ENCODE data around the gene SSR2.

Gene SSR2

DNA sequence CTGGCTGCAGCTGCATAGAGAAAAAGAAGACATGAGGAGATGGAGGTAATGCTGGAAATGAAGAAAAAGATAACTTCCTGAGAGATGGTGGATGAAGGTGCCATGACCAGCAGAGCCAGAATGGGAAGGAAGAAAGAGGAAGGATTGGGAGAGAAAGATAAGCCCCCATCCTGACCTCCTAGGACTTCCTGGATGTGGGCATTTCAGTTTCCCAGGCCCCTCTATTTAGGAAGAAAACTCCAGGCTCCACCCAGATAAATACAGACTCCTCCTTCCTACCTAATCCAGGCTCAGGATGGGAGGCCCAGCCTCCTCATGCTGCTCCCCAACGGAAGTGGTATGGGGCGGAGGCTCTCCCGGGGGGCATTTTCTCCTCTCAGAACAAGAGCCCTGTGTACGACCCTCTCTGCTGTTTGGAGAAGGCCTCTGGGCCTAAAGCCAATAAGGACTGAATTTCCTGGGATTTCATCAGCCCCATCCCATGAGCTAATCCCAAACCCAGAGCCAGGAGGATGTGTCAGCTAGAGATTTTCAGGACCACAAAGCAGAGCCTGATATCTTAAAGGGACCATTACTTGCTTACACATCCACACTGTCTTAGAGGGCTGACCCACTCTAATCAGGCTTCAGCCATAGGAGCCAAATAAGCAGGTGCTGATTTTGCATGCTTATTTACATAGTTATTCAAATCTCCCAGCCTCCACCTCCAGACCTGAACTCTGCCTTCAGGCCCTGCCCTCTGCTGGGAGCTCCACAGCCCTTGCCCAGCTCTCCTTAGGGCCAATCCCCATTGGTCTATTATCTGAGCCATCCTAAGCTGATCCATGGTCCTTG, 37.3 kb downstream of the SSR2 start:
- Histone ChIP-seq H3K79me2 (ENCODE audit: control insufficient read depth, low read length) (peaks cover 30% of the 10 kb centered on the region), H3K36me3 (ENCODE audit: control insufficient read depth, low read length) (peaks cover 11% of the 10 kb centered on the region), H3K9me3 (ENCODE audit: control insufficient read depth, insufficient read depth, low read length) (no peaks in the 10 kb centered on the region), H3F3A (ENCODE audit: control insufficient read depth, insufficient read depth) (peaks cover 20% of the 10 kb centered on the region), H3K27ac (ENCODE audit: low read depth, low read length) (peak overlapping the region; percentile 89), H3K4me3 (ENCODE audit: low read length) (peak overlapping the region; percentile 41), H3K4me1 (ENCODE audit: control insufficient read depth, low read length) (peaks cover 58% of the 10 kb centered on the region), H4K20me1 (ENCODE audit: control insufficient read depth, insufficient read depth, low read depth, low read length) (no peaks in the 10 kb centered on the region), H3K27me3 (ENCODE audit: control insufficient read depth, low read length) (no peaks in the 10 kb centered on the region), H3K4me2 (ENCODE audit: low read length) (peak overlapping the region; percentile 99), H3K9me2 (replicated peaks; ENCODE audit: control insufficient read depth, low read length) (no peaks in the 10 kb centered on the region)
- TF ChIP-seq EZH2phosphoT487 (IDR thresholded peaks at IDR 0.05; ENCODE audit: borderline replicate concordance, low read length): no peak
- TF ChIP-seq, protein P1, sequence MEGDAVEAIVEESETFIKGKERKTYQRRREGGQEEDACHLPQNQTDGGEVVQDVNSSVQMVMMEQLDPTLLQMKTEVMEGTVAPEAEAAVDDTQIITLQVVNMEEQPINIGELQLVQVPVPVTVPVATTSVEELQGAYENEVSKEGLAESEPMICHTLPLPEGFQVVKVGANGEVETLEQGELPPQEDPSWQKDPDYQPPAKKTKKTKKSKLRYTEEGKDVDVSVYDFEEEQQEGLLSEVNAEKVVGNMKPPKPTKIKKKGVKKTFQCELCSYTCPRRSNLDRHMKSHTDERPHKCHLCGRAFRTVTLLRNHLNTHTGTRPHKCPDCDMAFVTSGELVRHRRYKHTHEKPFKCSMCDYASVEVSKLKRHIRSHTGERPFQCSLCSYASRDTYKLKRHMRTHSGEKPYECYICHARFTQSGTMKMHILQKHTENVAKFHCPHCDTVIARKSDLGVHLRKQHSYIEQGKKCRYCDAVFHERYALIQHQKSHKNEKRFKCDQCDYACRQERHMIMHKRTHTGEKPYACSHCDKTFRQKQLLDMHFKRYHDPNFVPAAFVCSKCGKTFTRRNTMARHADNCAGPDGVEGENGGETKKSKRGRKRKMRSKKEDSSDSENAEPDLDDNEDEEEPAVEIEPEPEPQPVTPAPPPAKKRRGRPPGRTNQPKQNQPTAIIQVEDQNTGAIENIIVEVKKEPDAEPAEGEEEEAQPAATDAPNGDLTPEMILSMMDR (IDR thresholded peaks at IDR 0.05; ENCODE audit: low read depth, low read length, poor library complexity, severe bottlenecking): peak; percentile 52

DNA sequence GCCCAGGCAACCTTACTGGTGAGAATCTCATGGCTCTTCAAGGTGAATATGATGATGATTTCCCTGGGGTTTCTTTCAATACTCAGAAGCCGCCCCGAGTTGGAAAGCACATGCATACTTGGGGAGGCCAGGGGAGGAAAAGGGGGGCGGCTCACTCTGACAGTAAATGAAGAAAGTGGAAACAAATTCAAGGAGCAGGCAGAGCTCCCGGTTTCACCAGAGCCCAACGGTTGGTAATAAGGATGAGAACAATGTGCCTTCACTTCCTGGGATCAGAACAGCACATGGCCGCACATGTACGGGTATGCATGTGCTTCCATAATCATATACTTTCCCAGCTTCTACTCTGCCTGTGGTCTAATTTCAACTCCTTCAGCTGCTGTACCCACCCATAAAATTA, 38.6 kb downstream of the SSR2 start:
- H3K36me3 ChIP-seq (ENCODE audit: control insufficient read depth, low read length): peaks cover 23% of the 10 kb centered on the region
- H3K9me3 ChIP-seq (ENCODE audit: control insufficient read depth, insufficient read depth, low read length): no peaks in the 10 kb centered on the region
- H3K27ac ChIP-seq (ENCODE audit: low read depth, low read length): peak overlapping the region; percentile 89
- H4K20me1 ChIP-seq (ENCODE audit: control insufficient read depth, insufficient read depth, low read depth, low read length): no peaks in the 10 kb centered on the region
- H3K79me2 ChIP-seq (ENCODE audit: control insufficient read depth, low read length): peaks cover 43% of the 10 kb centered on the region
- H3K4me1 ChIP-seq (ENCODE audit: control insufficient read depth, low read length): peaks cover 60% of the 10 kb centered on the region
- peak overlapping the region; percentile 81 for H3K4me3 ChIP-seq (ENCODE audit: low read length)
- H3K27me3 ChIP-seq (ENCODE audit: control insufficient read depth, low read length): no peaks in the 10 kb centered on the region
- H3K9me2 ChIP-seq (replicated peaks; ENCODE audit: control insufficient read depth, low read length): no peaks in the 10 kb centered on the region
- peak overlapping the region; percentile 99 for H3K4me2 ChIP-seq (ENCODE audit: low read length)
- H3F3A ChIP-seq (ENCODE audit: control insufficient read depth, insufficient read depth): peaks cover 20% of the 10 kb centered on the region
- no peak for TF ChIP-seq EZH2phosphoT487 (IDR thresholded peaks at IDR 0.05; ENCODE audit: borderline replicate concordance, low read length)
- TF ChIP-seq, protein P1 (IDR thresholded peaks at IDR 0.05; ENCODE audit: low read depth, low read length, poor library complexity, severe bottlenecking): no peak

DNA sequence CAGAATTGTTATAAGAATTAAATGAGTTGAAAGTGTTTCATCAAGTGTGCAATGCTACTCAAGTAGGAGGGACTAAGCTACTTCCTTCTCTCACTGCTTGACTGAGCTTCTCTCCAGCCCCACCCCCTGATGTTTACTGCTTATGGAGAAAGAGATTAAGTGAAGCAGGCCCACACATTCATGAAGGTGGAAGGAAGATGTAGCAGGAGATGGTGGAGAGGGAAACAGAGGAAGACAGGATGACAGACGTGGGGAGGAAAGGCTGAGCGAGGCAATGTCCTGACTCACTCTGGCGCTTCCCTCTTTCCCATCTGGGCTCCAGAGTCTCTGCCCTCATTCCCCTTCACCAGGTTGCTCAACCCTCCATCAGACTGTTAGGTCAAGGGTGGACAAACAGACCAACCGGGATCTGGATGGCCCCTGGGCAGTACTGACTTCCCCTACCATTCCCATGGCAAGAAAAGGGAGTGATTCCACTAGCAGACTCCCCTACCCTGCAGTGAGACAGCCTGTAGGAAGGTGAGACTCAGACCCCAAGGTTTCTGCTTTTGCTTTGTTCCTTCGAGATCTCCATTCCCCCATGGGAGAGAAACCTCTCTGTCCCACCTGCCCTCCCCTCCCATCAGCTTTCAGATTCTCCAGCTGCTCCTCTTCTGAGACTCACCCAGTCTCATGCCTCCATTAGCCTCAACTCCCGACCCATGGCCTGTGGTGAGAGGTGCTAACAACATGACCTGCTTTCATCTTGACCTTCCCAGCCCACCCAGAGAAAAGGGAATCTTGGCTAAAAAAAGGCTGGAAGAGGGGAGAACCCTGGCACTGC, 39.3 kb downstream of the SSR2 start:
- Histone ChIP-seq H3K79me2 (ENCODE audit: control insufficient read depth, low read length) (peaks cover 50% of the 10 kb centered on the region), H3K4me3 (ENCODE audit: low read length) (peak overlapping the region; percentile 81), H3K9me3 (ENCODE audit: control insufficient read depth, insufficient read depth, low read length) (no peaks in the 10 kb centered on the region), H3K36me3 (ENCODE audit: control insufficient read depth, low read length) (peaks cover 27% of the 10 kb centered on the region), H3K4me2 (ENCODE audit: low read length) (peak overlapping the region; percentile 99), H4K20me1 (ENCODE audit: control insufficient read depth, insufficient read depth, low read depth, low read length) (no peaks in the 10 kb centered on the region), H3K27me3 (ENCODE audit: control insufficient read depth, low read length) (no peaks in the 10 kb centered on the region), H3F3A (ENCODE audit: control insufficient read depth, insufficient read depth) (peaks cover 20% of the 10 kb centered on the region), H3K27ac (ENCODE audit: low read depth, low read length) (peak overlapping the region; percentile 89), H3K9me2 (replicated peaks; ENCODE audit: control insufficient read depth, low read length) (no peaks in the 10 kb centered on the region), H3K4me1 (ENCODE audit: control insufficient read depth, low read length) (peaks cover 67% of the 10 kb centered on the region)
- TF ChIP-seq, protein P1 (IDR thresholded peaks at IDR 0.05; ENCODE audit: low read depth, low read length, poor library complexity, severe bottlenecking): no peak
- TF ChIP-seq EZH2phosphoT487 (IDR thresholded peaks at IDR 0.05; ENCODE audit: borderline replicate concordance, low read length): no peak

Data from DOHH2 (cell line).